GM18517 (cell line): ENCODE results near the gene TMEM91.
A peak's percentile ranks its signal among the peaks of the same experiment; 100 is the strongest.
"Not testable (repeated sequence)": the region's sequence is repeated elsewhere in the genome, so short reads cannot be mapped to it uniquely, and the experiment has no call there.

Experiments used
- ATAC-seq: cut with Tn5 transposase; IDR thresholded peaks from one replicate; pipeline ENCODE4 v1.9.1; 2021; ENCODE audit warnings: mild to moderate bottlenecking, moderate library complexity; ENCODE audit not compliant: unreplicated experiment

Gene TMEM91

GRCh38 chr19:41352609-41353465, 23.5 kb upstream of the TMEM91 start:
- ATAC-seq: no peak

- ATAC-seq: no peak
These were observed 22.6 kb upstream of the TMEM91 start, which contains the start of gene TGFB1 for GRCh38 chr19:41353466-41354342. Gene TGFB1 (minus strand): TSS chr19:41353922. CDS start chr19:41353044, 878 bp downstream.

- no peak for ATAC-seq
These were observed 21.9 kb upstream of the TMEM91 start for GRCh38 chr19:41354343-41354953.

- ATAC-seq: no peak
These were observed 21.3 kb upstream of the TMEM91 start for GRCh38 chr19:41355035-41355434.

- ATAC-seq: no peak
These were observed 20.5 kb upstream of the TMEM91 start for GRCh38 chr19:41355802-41356201.

GRCh38 chr19:41356984-41357739, 19.2 kb upstream of the TMEM91 start:
- no peak for ATAC-seq

GRCh38 chr19:41357746-41358145, 18.6 kb upstream of the TMEM91 start:
- ATAC-seq: no peak

GRCh38 chr19:41359741-41360140, 16.6 kb upstream of the TMEM91 start:
- no peak for ATAC-seq

GRCh38 chr19:41362143-41362847, 14.0 kb upstream of the TMEM91 start:
- ATAC-seq: no peak

GRCh38 chr19:41363371-41363752, 13.0 kb upstream of the TMEM91 start:
- no peak for ATAC-seq

GRCh38 chr19:41363753-41364523, 12.4 kb upstream of the TMEM91 start, which contains the start of gene B9D2:
Gene B9D2 (minus strand): TSS chr19:41364149. CDS start chr19:41363519, 630 bp downstream.
- peak; percentile 77 for ATAC-seq

- ATAC-seq: no peak
These were observed 11.6 kb upstream of the TMEM91 start for GRCh38 chr19:41364524-41365391.

GRCh38 chr19:41366089-41366488, 10.2 kb upstream of the TMEM91 start:
- ATAC-seq: no peak

GRCh38 chr19:41367848-41368301, 8.5 kb upstream of the TMEM91 start:
- no peak for ATAC-seq

- no peak for ATAC-seq
These were observed 6.6 kb upstream of the TMEM91 start for GRCh38 chr19:41369769-41370168.

GRCh38 chr19:41371119-41371518, 5.2 kb upstream of the TMEM91 start:
- not testable (repeated sequence) for ATAC-seq

- no peak for ATAC-seq
These were observed 4.8 kb upstream of the TMEM91 start for GRCh38 chr19:41371541-41371940.

GRCh38 chr19:41372501-41372900, 3.8 kb upstream of the TMEM91 start:
- ATAC-seq: no peak
